Esophagus (tissue), 2 donors: ENCODE data around the gene RDH11. TPM values are rescaled to one million over a fixed set of nuclear protein-coding genes. Genes with fewer than 3 reads are reported as not detected.
A peak's percentile ranks its signal among the peaks of the same experiment; 100 is the strongest.

Experiments used
- H3K27ac ChIP-seq, 2 donors: one replicate each; pipeline ENCODE4 v1.5.1; 2013; ENCODE audit warnings: low read depth in 2 of 2, mild to moderate bottlenecking in 2 of 2, inconsistent platforms in 1 of 2, low read length in 1 of 2, moderate library complexity in 1 of 2
- H3K27me3 ChIP-seq, 2 donors: one replicate each; pipeline ENCODE4 v1.6.1; 2013; ENCODE audit warnings: low read length in 2 of 2, control low read depth in 1 of 2, mild to moderate bottlenecking in 1 of 2; ENCODE audit not compliant: insufficient read depth in 2 of 2, control insufficient read depth in 1 of 2
- H3K36me3 ChIP-seq, 2 donors: one replicate each; pipeline ENCODE4 v1.6.1; 2013; ENCODE audit warnings: low read length in 1 of 2; ENCODE audit not compliant: control insufficient read depth in 2 of 2, insufficient read depth in 2 of 2
- H3K4me1 ChIP-seq, 2 donors: one replicate each; pipeline ENCODE4 v1.6.1; 2013; ENCODE audit warnings: low read length in 1 of 2; ENCODE audit not compliant: control insufficient read depth in 2 of 2, insufficient read depth in 2 of 2
- H3K4me3 ChIP-seq, 2 donors: one replicate each; pipeline ENCODE4 v1.5.1; 2013; ENCODE audit warnings: low read length in 2 of 2, mild to moderate bottlenecking in 2 of 2, low read depth in 1 of 2, moderate library complexity in 1 of 2
- H3K9me3 ChIP-seq, 2 donors: one replicate each; pipeline ENCODE4 v1.6.1; 2013; ENCODE audit warnings: mild to moderate bottlenecking in 2 of 2, low read depth in 1 of 2, low read length in 1 of 2, moderate library complexity in 1 of 2; ENCODE audit not compliant: control insufficient read depth in 2 of 2, insufficient read depth in 1 of 2
- WGBS, 2 donors: extraction: QIAGEN DNeasy Blood & Tissue Kit; methylation state at CpG; one replicate each; pipeline ENCODE4 v1.1.7; 2013; 5-methylcytosine and 5-hydroxymethylcytosine counted together
- polyA plus RNA-seq, 2 donors: library from polyadenylated mRNA; stranded (reverse); fragments of 200-250 nt; gene quantifications; one replicate each; pipeline ENCODE4 v1.2.3, GENCODE V29; 2013
- donor health status: healthy with polysubstance abuse.
- donor health status: Bipolar disorder and iron deficiency.

Gene RDH11
- 10 to 100 TPM; 36.8 to 39.9 TPM for polyA plus RNA-seq

- no peaks in the 10 kb centered on the region for H3K27me3 ChIP-seq
- H3K27ac ChIP-seq = peak within 1 kb of the TSS; percentile 94
- H3K4me3 ChIP-seq = peak within 1 kb of the TSS; percentile 86 to 93
- no peaks in the 10 kb centered on the region for H3K9me3 ChIP-seq
- H3K36me3 ChIP-seq = peaks cover 0 to 2% of the 10 kb centered on the region in 2 donors
- H3K4me1 ChIP-seq = peaks cover 2 to 4% of the 10 kb centered on the region in 2 donors
- WGBS, 2 donors = 0 to 1% methylated on average over 25 of the region's 25 CpGs
Observed at GRCh38 chr14:67695394-67695949, at the start of gene RDH11. Gene RDH11, minus strand, starts transcription at chr14:67695764. Its CDS starts 61 bp downstream, at chr14:67695703.

- no peaks in the 10 kb centered on the region for H3K4me1 ChIP-seq
Observed at GRCh38 chr14:67744046-67744445, 48.5 kb upstream of the RDH11 start.

GRCh38 chr14:67738740-67739504, 43.4 kb upstream of the RDH11 start:
- WGBS, 2 donors = 46 to 50% methylated on average over 12 of the region's 12 CpGs
- no peaks in the 10 kb centered on the region for H3K36me3 ChIP-seq
- H3K27me3 ChIP-seq = no peaks in the 10 kb centered on the region
- peak overlapping the region in 1 of 2 donors; percentile 4 for H3K27ac ChIP-seq
- H3K4me1 ChIP-seq = no peaks in the 10 kb centered on the region
- H3K4me3 ChIP-seq = no peak overlapping the region
- H3K9me3 ChIP-seq = no peaks in the 10 kb centered on the region

More at GRCh38 chr14:67744046-67744445, 48.5 kb upstream of the RDH11 start:
- WGBS, 2 donors = 60 to 75% methylated on average over 2 of the region's 2 CpGs
- H3K9me3 ChIP-seq = no peaks in the 10 kb centered on the region
- no peaks in the 10 kb centered on the region for H3K27me3 ChIP-seq
- peaks cover 5 to 8% of the 10 kb centered on the region in 2 donors for H3K36me3 ChIP-seq
- no peak overlapping the region for H3K4me3 ChIP-seq
- H3K27ac ChIP-seq = no peak overlapping the region

GRCh38 chr14:67736771-67737170, 41.2 kb upstream of the RDH11 start:
- no peaks in the 10 kb centered on the region for H3K4me1 ChIP-seq
- H3K27ac ChIP-seq = no peak overlapping the region
- no peaks in the 10 kb centered on the region for H3K27me3 ChIP-seq
- H3K36me3 ChIP-seq = no peaks in the 10 kb centered on the region
- no peak overlapping the region for H3K4me3 ChIP-seq
- 85 to 86% methylated on average over 4 of the region's 4 CpGs for WGBS, 2 donors
- no peaks in the 10 kb centered on the region for H3K9me3 ChIP-seq

DNA sequence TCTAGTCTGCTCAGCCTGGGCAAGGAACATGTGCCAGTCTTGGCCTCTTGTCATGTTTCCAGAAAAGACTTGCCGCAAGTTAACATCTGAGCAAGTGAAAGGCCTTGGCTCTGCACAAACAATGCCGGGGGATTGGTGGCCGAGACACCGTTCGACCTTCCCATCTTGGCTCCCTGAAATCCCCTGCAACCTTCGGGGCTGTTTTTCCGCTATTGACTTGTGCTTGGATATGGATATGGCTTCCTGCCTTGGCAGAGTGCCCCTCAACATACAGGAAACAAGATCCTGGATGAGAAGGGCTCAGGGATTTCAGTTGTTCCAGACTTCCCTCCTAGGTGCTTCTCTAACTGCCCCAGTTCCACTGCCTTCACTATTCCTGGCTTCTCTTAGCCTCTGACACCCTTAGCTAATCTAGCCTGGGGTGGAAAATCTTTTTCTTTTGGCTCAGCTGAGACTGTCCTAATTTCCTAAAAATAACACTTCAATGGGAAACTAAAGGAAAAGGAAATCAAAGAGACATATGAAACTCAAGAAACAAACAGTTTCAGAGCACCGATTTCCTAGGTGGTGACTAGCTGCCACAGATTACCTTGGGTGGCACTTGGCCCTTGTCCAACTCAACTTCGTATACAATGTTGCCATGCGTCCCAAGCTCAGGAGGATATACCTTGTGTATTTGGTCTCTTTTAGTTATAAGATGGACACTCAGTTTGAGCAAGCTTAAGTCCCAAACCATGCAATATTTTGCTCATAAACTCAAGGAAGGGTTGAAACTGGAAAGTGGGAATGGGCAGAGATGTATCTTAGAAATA, 40.0 kb upstream of the RDH11 start:
- Histone ChIP-seq H3K9me3 (no peaks in the 10 kb centered on the region), H3K4me3 (no peak overlapping the region), H3K36me3 (no peaks in the 10 kb centered on the region), H3K4me1 (no peaks in the 10 kb centered on the region), H3K27me3 (no peaks in the 10 kb centered on the region), H3K27ac (no peak overlapping the region)
- WGBS, 2 donors = 77 to 82% methylated on average over 10 of the region's 10 CpGs

GRCh38 chr14:67734675-67735074, 39.1 kb upstream of the RDH11 start:
- Histone ChIP-seq H3K9me3 (no peaks in the 10 kb centered on the region), H3K27me3 (no peaks in the 10 kb centered on the region), H3K36me3 (no peaks in the 10 kb centered on the region), H3K27ac (no peak overlapping the region), H3K4me3 (no peak overlapping the region), H3K4me1 (no peaks in the 10 kb centered on the region)
- WGBS, 2 donors = 75% methylated on average over 3 of the region's 3 CpGs

GRCh38 chr14:67733616-67734015, 38.1 kb upstream of the RDH11 start:
- Histone ChIP-seq H3K27me3 (no peaks in the 10 kb centered on the region), H3K9me3 (no peaks in the 10 kb centered on the region), H3K4me3 (no peak overlapping the region), H3K36me3 (no peaks in the 10 kb centered on the region), H3K27ac (no peak overlapping the region), H3K4me1 (peaks cover 0 to 3% of the 10 kb centered on the region in 2 donors)
- WGBS, 2 donors = 87 to 91% methylated on average over 4 of the region's 4 CpGs

- 36 to 43% methylated on average over 21 of the region's 21 CpGs for WGBS, 2 donors
- peak overlapping the region; percentile 48 to 73 for H3K27ac ChIP-seq
- no peaks in the 10 kb centered on the region for H3K27me3 ChIP-seq
- H3K4me3 ChIP-seq = no peak overlapping the region
- H3K36me3 ChIP-seq = no peaks in the 10 kb centered on the region
- peaks cover 0 to 5% of the 10 kb centered on the region in 2 donors for H3K4me1 ChIP-seq
- H3K9me3 ChIP-seq = no peaks in the 10 kb centered on the region
Observed at GRCh38 chr14:67729072-67729885, 33.7 kb upstream of the RDH11 start.

DNA sequence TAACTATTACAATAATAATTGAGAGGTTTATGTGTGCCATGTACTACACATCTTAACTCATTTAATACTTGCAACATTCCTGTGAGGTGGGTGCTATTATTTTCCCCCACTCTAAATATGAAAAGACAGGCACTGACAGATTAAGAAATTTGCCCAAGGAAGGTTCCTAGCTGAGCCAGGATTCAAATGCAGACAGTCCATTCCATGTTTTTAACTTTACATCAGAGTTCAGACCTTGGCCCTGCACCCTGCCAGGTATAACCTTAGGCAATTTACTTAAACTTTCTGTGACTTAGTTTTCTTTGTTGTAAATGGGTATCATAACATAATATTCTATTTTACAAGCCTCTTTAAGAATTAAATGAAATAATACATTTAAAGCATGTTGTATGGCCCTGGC, 32.7 kb upstream of the RDH11 start:
- Histone ChIP-seq H3K4me1 (peaks cover 0 to 6% of the 10 kb centered on the region in 2 donors), H3K27ac (peak overlapping the region in 1 of 2 donors; percentile 17), H3K36me3 (no peaks in the 10 kb centered on the region), H3K27me3 (no peaks in the 10 kb centered on the region), H3K9me3 (no peaks in the 10 kb centered on the region), H3K4me3 (no peak overlapping the region)
